CD1c-positive myeloid dendritic cell (primary cell): ENCODE data around the gene BBS2.
"Not testable (repeated sequence)": the region's sequence is repeated elsewhere in the genome, so short reads cannot be mapped to it uniquely, and the experiment has no call there.

Source experiments
- DNase-seq: peaks from one replicate; pipeline ENCODE4 v3.0.0-alpha.2; 2016; ENCODE audit errors: extremely low spot score

Gene BBS2

GRCh38 chr16:56520251-56520577, 390 bp upstream of the BBS2 start:
- DNase-seq = no peak

GRCh38 chr16:56518425-56518824, 1.4 kb downstream of the BBS2 start:
- DNase-seq = no peak

DNA sequence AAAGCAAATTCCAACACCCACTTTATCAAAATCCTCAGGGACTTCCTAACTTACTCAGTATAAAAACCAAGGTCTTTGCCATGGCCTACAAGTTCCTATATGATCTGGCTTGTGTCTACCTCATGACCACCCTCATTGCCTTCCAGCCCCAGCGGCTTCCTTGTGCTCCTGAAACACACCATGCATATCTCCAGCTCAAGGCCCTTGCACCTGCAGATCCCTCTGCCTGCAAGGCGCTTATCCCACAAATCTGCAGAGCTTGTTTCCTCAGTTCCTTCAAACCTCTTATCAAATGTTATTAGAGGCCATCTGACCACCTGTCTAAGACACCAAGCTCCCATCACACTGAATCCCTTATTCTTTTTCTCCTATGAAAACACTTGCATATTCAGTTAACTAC, 2.6 kb downstream of the BBS2 start:
- no peak for DNase-seq

- DNase-seq = no peak
Measured at GRCh38 chr16:56515665-56516064, 4.2 kb downstream of the BBS2 start.

GRCh38 chr16:56514845-56515244, 5.0 kb downstream of the BBS2 start:
- no peak for DNase-seq

DNA sequence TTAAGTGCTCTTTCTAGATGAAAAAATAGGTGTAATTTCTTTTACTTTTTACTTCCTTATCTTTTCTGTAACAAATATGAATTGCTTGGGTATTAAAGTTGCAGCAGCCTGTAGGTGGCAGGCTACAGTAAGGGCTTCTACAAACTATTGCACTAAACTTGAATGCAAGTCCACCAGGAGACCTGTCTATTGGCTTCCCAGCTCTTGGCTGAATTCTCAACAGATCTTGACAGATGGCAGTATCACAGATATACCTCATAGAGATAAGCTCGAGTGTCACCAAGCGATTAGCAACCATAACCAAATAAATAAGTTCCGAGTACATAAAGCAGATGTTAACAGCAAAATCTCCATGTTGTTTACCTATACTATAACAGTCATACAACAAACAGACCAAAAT, 5.9 kb downstream of the BBS2 start:
- DNase-seq = peak; percentile 63

GRCh38 chr16:56513091-56513490, 6.7 kb downstream of the BBS2 start:
- peak; percentile 10 for DNase-seq

- DNase-seq = no peak
Measured at GRCh38 chr16:56512025-56512424, 7.8 kb downstream of the BBS2 start.

- DNase-seq = no peak
Measured at GRCh38 chr16:56510544-56510943, 9.3 kb downstream of the BBS2 start.

GRCh38 chr16:56506941-56507340, 12.9 kb downstream of the BBS2 start:
- no peak for DNase-seq

DNA sequence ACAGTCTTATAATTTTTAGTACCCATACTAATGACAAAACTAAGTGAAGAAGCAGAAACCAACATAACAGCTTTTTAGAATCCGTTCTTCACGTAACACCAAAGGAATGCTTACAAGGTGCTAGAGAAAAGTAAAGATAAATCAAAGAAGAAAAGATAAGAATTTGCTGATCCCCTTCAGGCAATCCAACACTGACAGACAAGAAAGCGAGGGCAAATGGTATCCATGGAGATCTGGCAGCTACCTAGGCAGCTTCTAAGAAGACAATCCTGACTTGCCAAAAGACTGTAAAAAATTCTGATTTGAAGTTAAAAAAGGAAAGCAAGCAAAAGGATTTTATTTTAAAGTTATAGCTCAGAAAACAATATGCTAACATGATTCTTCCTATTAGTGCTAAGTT, 14.6 kb downstream of the BBS2 start:
- DNase-seq = no peak

DNA sequence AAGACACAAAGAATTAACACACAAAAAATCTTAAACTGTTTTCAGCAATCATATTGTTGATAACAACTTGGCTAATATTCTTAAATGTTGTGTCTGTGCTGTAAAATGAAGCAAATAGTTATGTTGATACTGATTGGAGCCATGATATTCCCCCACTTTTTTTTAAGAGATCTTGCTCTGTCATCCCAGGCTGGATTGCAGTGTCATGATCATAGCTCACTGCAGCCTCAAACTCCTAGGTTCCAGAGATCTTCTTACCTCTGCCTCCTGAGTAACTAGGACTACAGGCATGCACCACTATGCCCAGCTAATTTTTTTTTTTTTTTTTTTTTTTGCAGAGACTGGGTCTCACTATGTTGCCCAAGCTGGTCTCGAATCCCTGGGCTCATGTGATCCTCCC, 26.0 kb downstream of the BBS2 start:
- DNase-seq = no peak

- DNase-seq = no peak
Measured at GRCh38 chr16:56493126-56493525, 26.7 kb downstream of the BBS2 start.

- no peak for DNase-seq
Measured at GRCh38 chr16:56491657-56492261, 28.1 kb downstream of the BBS2 start.

- DNase-seq = not testable (repeated sequence)
Measured at GRCh38 chr16:56488868-56489267, 31.0 kb downstream of the BBS2 start.

- DNase-seq = no peak
Measured at GRCh38 chr16:56488035-56488434, 31.8 kb downstream of the BBS2 start.

DNA sequence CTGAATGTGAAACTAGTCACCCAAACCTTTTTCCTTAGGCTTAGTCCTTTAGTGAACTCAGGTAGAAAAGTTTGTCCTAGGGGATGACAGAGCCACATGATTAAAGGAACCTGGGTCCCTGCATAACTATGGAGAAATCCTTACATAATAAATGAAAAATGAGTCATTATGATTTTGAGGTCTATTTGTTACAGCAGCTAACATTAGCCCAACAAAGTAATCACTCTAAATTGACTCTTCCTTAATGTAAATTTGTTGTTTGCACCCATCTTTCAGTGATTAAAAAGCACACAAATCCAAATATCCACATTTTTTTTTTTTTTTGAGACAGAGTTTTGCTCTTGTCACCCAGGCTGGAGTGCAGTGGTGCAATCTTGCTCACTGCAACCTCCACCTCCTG, 36.4 kb downstream of the BBS2 start:
- DNase-seq = no peak

- DNase-seq = no peak
Measured at GRCh38 chr16:56482683-56483236, 37.1 kb downstream of the BBS2 start.

DNA sequence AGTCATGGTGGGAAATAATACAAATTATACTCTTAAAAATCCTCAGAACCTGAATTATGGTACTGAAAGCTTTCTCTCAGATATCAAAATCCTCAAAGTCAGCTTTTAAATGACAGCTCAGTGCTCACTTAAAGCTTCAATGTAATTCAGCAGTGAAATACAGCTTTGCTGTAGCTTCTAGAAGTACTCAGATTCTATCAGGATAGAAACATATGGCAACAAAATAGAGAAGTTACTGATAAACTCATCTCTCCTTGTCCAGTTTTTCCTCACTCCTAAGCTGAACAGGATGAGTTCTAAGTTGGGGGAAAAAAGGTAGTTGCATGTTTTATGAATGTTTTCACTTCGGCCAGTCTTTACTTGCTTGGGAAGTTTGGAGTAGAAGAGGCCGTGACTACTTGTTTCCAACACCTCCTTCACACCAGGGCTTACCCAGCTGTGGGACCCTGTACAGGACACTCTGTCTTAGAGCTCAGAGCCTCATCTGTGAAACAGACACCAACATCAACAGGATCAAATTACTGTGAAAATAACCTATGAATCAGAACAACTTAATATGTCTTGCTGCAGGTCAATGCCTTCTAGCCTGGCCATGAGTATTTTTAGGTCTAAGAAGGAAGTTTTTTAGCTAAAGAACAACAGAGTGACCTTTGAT, 38.2 kb downstream of the BBS2 start:
- no peak for DNase-seq

DNA sequence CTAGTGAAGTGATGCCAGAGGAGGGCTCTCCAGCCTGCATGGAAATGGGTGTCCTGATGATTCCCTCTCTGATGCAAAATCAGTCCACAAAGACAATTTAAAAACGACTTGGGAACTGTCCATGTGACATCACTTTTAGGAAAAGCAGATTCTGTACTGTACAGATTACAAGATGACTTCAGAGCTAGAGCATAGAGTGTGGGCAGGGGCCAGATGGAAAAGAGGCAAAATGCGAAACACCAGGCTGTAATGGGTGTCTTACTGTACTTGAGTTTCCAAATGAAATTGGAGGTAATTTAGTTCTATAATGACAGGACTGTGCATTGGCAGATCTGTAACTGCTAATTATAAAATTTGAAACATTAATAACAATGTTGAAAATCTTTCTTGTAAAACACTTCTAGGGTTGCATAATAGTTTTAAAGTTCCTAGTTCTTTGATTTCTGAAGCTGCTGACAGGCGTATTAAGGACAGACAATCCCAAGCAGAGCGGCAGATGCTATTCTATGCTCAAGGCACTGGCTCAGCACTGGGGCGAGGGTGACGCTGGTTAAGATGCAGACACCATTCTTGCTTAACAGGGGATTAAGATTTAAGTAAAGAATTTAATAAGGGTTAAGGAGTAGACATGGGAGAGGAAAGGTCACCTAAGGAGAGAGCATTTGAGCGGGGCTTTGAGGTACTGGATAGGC, 38.9 kb downstream of the BBS2 start:
- DNase-seq = no peak

DNA sequence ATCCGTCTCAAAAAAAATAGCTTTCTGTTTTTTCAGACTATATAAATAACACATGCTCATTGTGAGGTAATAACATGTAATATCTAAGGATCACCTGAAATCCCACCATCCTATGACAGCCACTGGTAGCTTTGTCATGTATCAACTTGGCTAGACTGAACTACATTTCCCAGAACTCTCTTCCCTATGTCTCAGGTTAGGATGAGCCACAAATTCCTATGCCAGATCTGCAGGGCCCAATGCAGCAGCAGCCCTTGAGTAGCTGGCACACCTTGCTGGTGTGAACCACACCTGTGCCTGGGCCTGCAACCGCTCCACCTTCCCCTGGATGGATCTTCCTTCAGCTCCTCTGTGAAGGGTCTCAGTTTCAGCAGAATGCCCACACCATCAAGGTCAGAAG, 40.4 kb downstream of the BBS2 start:
- DNase-seq = no peak

DNA sequence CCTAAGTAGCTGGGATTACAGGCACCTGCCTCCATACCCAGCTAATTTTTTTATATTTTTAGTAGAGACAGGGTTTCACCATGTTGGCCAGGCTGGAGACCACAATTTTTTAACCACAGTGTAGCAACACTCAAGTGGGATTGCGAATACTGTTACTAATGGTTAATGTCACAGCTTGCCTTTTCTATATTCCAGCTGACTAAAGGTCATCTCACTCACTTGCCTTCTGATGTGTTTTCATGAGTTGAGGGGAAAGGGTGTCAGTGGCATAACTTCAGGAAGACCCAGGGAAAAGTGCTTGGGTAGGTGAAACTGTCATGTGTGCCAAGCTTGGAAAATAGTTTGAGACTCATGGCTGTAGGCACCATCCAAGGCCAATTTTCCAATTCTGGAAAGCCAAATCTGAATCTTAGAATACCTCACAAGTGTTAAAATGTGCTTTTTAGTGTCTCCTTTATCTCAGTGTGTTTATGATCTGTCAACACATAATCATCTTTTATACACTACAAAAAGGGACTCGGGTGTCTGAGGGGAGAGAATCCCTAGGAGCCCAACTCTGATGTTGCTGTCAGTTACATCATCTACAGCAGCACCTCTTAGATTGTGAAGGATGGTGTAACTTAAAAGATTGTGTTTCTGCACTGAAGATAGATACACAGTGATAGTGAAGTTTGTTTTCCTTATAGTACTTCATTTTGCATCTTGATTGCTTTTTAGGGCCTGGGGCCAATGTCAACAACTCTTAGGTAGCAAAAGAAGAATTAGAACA, 41.4 kb downstream of the BBS2 start:
- DNase-seq = no peak
